GM23338 (cell line): Measurements from ENCODE around the gene CCDC57. TPM values are rescaled to one million over a fixed set of nuclear protein-coding genes. Genes with fewer than 3 reads are reported as not detected.

Source experiments
- ATAC-seq: fragments of 200-7000 bp; cut with Tn5 transposase; 3 replicates; pipeline ENCODE4 v1.9.1; 2020
- DNase-seq: peaks from one replicate; pipeline ENCODE4 v3.0.0-alpha.2; 2015; ENCODE audit warnings: low spot score
- H2AFZ ChIP-seq: fragments of 200-600 bp; sonication (generic); 2 replicates; pipeline ENCODE4 v1.8.0; 2016; ENCODE audit warnings: antibody characterized with exemption, mild to moderate bottlenecking, moderate library complexity
- H3F3A ChIP-seq: fragments of 200-600 bp; sonication (generic); replicated peaks from 2 replicates; pipeline ENCODE4 v1.8.0; 2017; ENCODE audit warnings: antibody characterized with exemption, mixed run types, low read depth
- H3K27ac ChIP-seq: fragments of 200-600 bp; sonication (generic); 2 replicates; pipeline ENCODE4 v1.6.1; 2016; ENCODE audit warnings: low read depth
- H3K27me3 ChIP-seq: fragments of 200-600 bp; sonication (generic); 2 replicates; pipeline ENCODE4 v1.8.0; 2016; ENCODE audit warnings: mild to moderate bottlenecking, mixed run types, moderate library complexity; ENCODE audit not compliant: insufficient read depth
- H3K36me3 ChIP-seq: fragments of 200-600 bp; sonication (generic); 2 replicates; pipeline ENCODE4 v1.8.0; 2016; ENCODE audit warnings: mild to moderate bottlenecking; ENCODE audit not compliant: insufficient read depth
- H3K4me1 ChIP-seq: fragments of 200-600 bp; sonication (generic); 2 replicates; pipeline ENCODE4 v1.8.0; 2016; ENCODE audit warnings: mild to moderate bottlenecking, moderate library complexity; ENCODE audit not compliant: insufficient read depth
- H3K4me2 ChIP-seq: fragments of 200-600 bp; sonication (generic); 2 replicates; pipeline ENCODE4 v1.7.1; 2017; ENCODE audit warnings: mixed run types
- H3K4me3 ChIP-seq: fragments of 200-600 bp; sonication (generic); 2 replicates; pipeline ENCODE4 v1.6.1; 2016; ENCODE audit warnings: mixed run types
- H3K79me2 ChIP-seq: fragments of 200-600 bp; sonication (generic); replicated peaks from 2 replicates; pipeline ENCODE4 v1.8.0; 2017; ENCODE audit warnings: mild to moderate bottlenecking; ENCODE audit not compliant: insufficient read depth
- H3K9me2 ChIP-seq: fragments of 200-600 bp; sonication (generic); 2 replicates; pipeline ENCODE4 v1.8.0; 2017; ENCODE audit not compliant: insufficient read depth
- H4K20me1 ChIP-seq: fragments of 200-600 bp; sonication (generic); replicated peaks from 2 replicates; pipeline ENCODE4 v1.8.0; 2017; ENCODE audit warnings: mild to moderate bottlenecking; ENCODE audit not compliant: insufficient read depth
- H3K27ac Mint-ChIP-seq: 2 replicates; pipeline ENCODE4 v1.8.0; 2020; ENCODE audit warnings: inconsistent platforms, mild to moderate bottlenecking, moderate library complexity, mixed read lengths
- H3K27me3 Mint-ChIP-seq: 3 replicates; pipeline ENCODE4 v1.8.0; 2022; ENCODE audit warnings: low read depth, mild to moderate bottlenecking, moderate library complexity, mixed read lengths, inconsistent platforms; ENCODE audit not compliant: insufficient read depth, poor library complexity
- H3K36me3 Mint-ChIP-seq: 3 replicates; pipeline ENCODE4 v1.8.0; 2021; ENCODE audit warnings: low read depth, mild to moderate bottlenecking, inconsistent platforms, moderate library complexity, mixed read lengths
- H3K4me1 Mint-ChIP-seq: 3 replicates; pipeline ENCODE4 v1.8.0; 2020; ENCODE audit warnings: mild to moderate bottlenecking, inconsistent platforms, mixed read lengths
- H3K4me3 Mint-ChIP-seq: 3 replicates; pipeline ENCODE4 v1.8.0; 2021; ENCODE audit warnings: moderate library complexity, mild to moderate bottlenecking, inconsistent platforms, mixed read lengths
- H3K9me3 Mint-ChIP-seq: 3 replicates; pipeline ENCODE4 v1.8.0; 2020; ENCODE audit warnings: moderate library complexity, mild to moderate bottlenecking, inconsistent platforms, mixed read lengths
- CTCF ChIP-seq, 2 experiments: fragments of 200-600 bp in 1 of 2; sonication (generic) in 1 of 2; conservative IDR thresholded peaks; 2 replicates each; pipeline versions ENCODE4 v1.5.1 to v1.6.1; 2016 to 2017; ENCODE audit warnings: antibody characterized with exemption in 2 of 2, low read depth in 2 of 2, mild to moderate bottlenecking in 2 of 2, moderate library complexity in 1 of 2
- ETS1 ChIP-seq: IDR thresholded peaks from 2 replicates; pipeline ENCODE4 v1.6.1; 2016; ENCODE audit warnings: antibody characterized with exemption
- EZH2phosphoT487 ChIP-seq: fragments of 200-600 bp; sonication (generic); IDR thresholded peaks from one replicate; pipeline ENCODE4 v1.8.1; 2018; ENCODE audit warnings: antibody characterized with exemption; ENCODE audit not compliant: unreplicated experiment
- JUNB ChIP-seq: IDR thresholded peaks from one replicate; pipeline ENCODE4 v1.6.1; 2016; ENCODE audit warnings: antibody characterized with exemption; ENCODE audit not compliant: unreplicated experiment
- NANOG ChIP-seq: IDR thresholded peaks from 2 replicates; pipeline ENCODE4 v1.6.1; 2016; ENCODE audit warnings: antibody characterized with exemption, borderline replicate concordance
- POLR2AphosphoS5 ChIP-seq: IDR thresholded peaks from 2 replicates; pipeline ENCODE4 v1.6.1; 2016; ENCODE audit warnings: antibody characterized with exemption, low read depth
- STAT1 ChIP-seq: IDR thresholded peaks from one replicate; pipeline ENCODE4 v1.6.1; 2016; ENCODE audit warnings: antibody characterized with exemption; ENCODE audit not compliant: unreplicated experiment
- ZNF114 ChIP-seq: fragments of 250-450 bp; sonication (Bioruptor Pico); IDR thresholded peaks from 2 replicates; pipeline ENCODE4 v1.5.0; 2020; ENCODE audit warnings: mild to moderate bottlenecking, moderate library complexity
- ZNF331 ChIP-seq: fragments of 250-450 bp; sonication (Bioruptor Pico); IDR thresholded peaks from 2 replicates; pipeline ENCODE4 v1.5.0; 2020; ENCODE audit warnings: low read depth, mild to moderate bottlenecking, moderate library complexity
- polyA plus RNA-seq: library from polyadenylated mRNA; unstranded; fragments of >200 nt; fragmentation: Nextera tagmentation; extraction: Ambion mirVana; gene quantifications from 2 replicates; pipeline ENCODE4 v1.2.1, GENCODE V29; 2016
- total RNA-seq: library from RNA; depleted of rRNA; stranded (reverse); fragments of >200 nt; shearing (Covaris generic); gene quantifications from 2 replicates; pipeline ENCODE4 v1.2.3, GENCODE V29; 2014

Gene CCDC57
- total and polyA plus RNA-seq, 2 experiments from 2014 or later, result 7.0 to 16.3 TPM

- no peak for TF ChIP-seq ZNF331
- no peak for TF ChIP-seq EZH2phosphoT487
- TF ChIP-seq CTCF (conservative IDR thresholded peaks at IDR 0.05; ENCODE audit: low read depth in 2 of 2), result no peak
- no peak overlapping the region for H2AFZ ChIP-seq
- peaks cover 17% of the 10 kb centered on the region for H4K20me1 ChIP-seq
- no peaks in the 10 kb centered on the region for H3K27me3 ChIP-seq
- no peak overlapping the region for H3K4me3 ChIP-seq
- DNase-seq, result no peak
- peaks cover 11% of the 10 kb centered on the region; the same call in 1 of the 2 replicates for H3K36me3 ChIP-seq
- no peak overlapping the region for H3K4me2 ChIP-seq
- H3K79me2 ChIP-seq, result no peaks in the 10 kb centered on the region
- H3K4me1 ChIP-seq, result no peaks in the 10 kb centered on the region
- no peaks in the 10 kb centered on the region for H3K9me3 Mint-ChIP-seq
- peaks cover 18% of the 10 kb centered on the region for H3F3A ChIP-seq
- no peak overlapping the region for H3K27ac Mint-ChIP-seq
- no peak for ATAC-seq
- peaks cover 59% of the 10 kb centered on the region; the same call in 2 of the 3 replicates for H3K36me3 Mint-ChIP-seq
- no peak overlapping the region for H3K4me3 Mint-ChIP-seq
- peaks cover 11% of the 10 kb centered on the region for H3K27me3 Mint-ChIP-seq
- H3K4me1 Mint-ChIP-seq, result no peaks in the 10 kb centered on the region
- H3K9me2 ChIP-seq, result no peaks in the 10 kb centered on the region
- H3K27ac ChIP-seq, result no peak overlapping the region
Observed at GRCh38 chr17:82084373-82085030, 128.1 kb downstream of the CCDC57 start.

GRCh38 chr17:82083533-82084359 is 128.9 kb downstream of the CCDC57 start:
- Histone ChIP-seq H3K79me2 (no peaks in the 10 kb centered on the region), H4K20me1 (peaks cover 9% of the 10 kb centered on the region), H3K4me2 (no peak overlapping the region), H3F3A (peaks cover 13% of the 10 kb centered on the region), H3K9me2 (no peaks in the 10 kb centered on the region), H3K27me3 (no peaks in the 10 kb centered on the region), H2AFZ (no peak overlapping the region), H3K36me3 (peaks cover 11% of the 10 kb centered on the region; the same call in 1 of the 2 replicates), H3K4me1 (no peaks in the 10 kb centered on the region), H3K4me3 (no peak overlapping the region), H3K27ac (no peak overlapping the region)
- H3K4me3 Mint-ChIP-seq, result no peak overlapping the region
- DNase-seq (no peak), ATAC-seq (no peak)
- no peak overlapping the region for H3K27ac Mint-ChIP-seq
- H3K9me3 Mint-ChIP-seq, result no peaks in the 10 kb centered on the region
- peaks cover 16% of the 10 kb centered on the region for H3K27me3 Mint-ChIP-seq
- H3K4me1 Mint-ChIP-seq, result no peaks in the 10 kb centered on the region
- H3K36me3 Mint-ChIP-seq, result peaks cover 60% of the 10 kb centered on the region; the same call in 2 of the 3 replicates
- TF ChIP-seq JUNB (no peak), POLR2AphosphoS5 (no peak), EZH2phosphoT487 (no peak), CTCF (conservative IDR thresholded peaks at IDR 0.05; ENCODE audit: low read depth in 2 of 2) (no peak), STAT1 (no peak), ETS1 (no peak), ZNF114 (CRISPR knock-in tag) (no peak), ZNF331 (no peak), NANOG (no peak)
